Measurements from ENCODE around the gene TXNDC5.

DNA sequence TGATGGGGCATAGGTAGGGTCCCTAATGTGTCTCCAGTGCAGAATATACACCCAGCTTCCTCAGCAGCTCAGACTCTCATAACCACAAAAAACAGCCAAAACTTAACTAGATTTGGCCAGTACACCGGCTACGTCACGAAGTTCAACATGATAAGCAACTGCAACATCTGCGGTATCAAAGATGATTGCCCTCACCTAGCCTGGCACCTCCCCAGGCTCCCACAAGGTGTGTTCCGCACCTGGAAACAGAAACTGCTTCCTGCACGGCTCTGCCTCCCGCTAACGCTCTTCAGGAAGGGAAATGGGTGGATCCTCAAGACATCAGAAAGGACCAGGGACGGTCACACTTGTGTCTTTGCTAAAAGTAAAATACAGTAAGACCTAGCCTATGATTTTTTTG is 9.5 kb downstream of the TXNDC5 start:
- no peak for TF ChIP-seq GATA2 (IDR thresholded peaks at IDR 0.05; ENCODE audit: low read depth, low read length)
- no peak for TF ChIP-seq GATA3 (IDR thresholded peaks at IDR 0.05; ENCODE audit: low read depth, low read length)
